GM12878 (cell line): ENCODE measurements around the gene COL24A1. TPM values are rescaled to one million over a fixed set of nuclear protein-coding genes. Genes with fewer than 3 reads are reported as not detected.

Experiments used
- ATAC-seq: fragments of 200-7000 bp; cut with Tn5 transposase; 3 replicates; pipeline ENCODE4 v1.9.1; 2020; ENCODE audit warnings: mild to moderate bottlenecking, moderate library complexity
- BruUV-seq: library from RNA; stranded (reverse); fragments of 400-500 nt; replicated peaks from 2 replicates; lab custom pipeline; 2021; lab: Mats Ljungman, UMichigan
- CTCF ChIA-PET: fragments of 300-600 bp; sonication (Branson Sonifier 250); formaldehyde crosslinking; extraction: SDS; loops from one replicate; lab custom pipeline; 2021; ENCODE audit warnings: inconsistent platforms; lab: Yijun Ruan, JAX
- POLR2A ChIA-PET: fragments of 350-600 bp; formaldehyde crosslinking; extraction: SDS; loops from one replicate; lab custom pipeline; 2021; ENCODE audit warnings: inconsistent platforms; lab: Charles Lee
- RAD21 ChIA-PET: fragments of 300-600 bp; sonication (Branson Sonifier 250); formaldehyde crosslinking; loops from one replicate; lab custom pipeline; 2023; ENCODE audit warnings: antibody characterized with exemption; ENCODE audit not compliant: unreplicated experiment; lab: Charles Lee
- SMC1A ChIA-PET: fragments of 300-600 bp; sonication (Branson Sonifier 250); formaldehyde crosslinking; loops from one replicate; lab custom pipeline; 2023; ENCODE audit not compliant: unreplicated experiment, uncharacterized antibody; lab: Charles Lee
- DNase-seq: peaks from one replicate; pipeline ENCODE4 v3.0.0-alpha.2; 2011; ENCODE audit warnings: low read depth, low spot score
- FAIRE-seq: peaks from 3 replicates; lab custom pipeline; 2011; peaks lifted over from hg19 to GRCh38; lab: Jason Lieb, UNC
- H2AFZ ChIP-seq: 2 replicates; pipeline ENCODE4 v1.6.0; 2011; ENCODE audit warnings: low read depth, low read length, control low read depth; ENCODE audit not compliant: control insufficient read depth
- H3K27ac ChIP-seq: 2 replicates; pipeline ENCODE4 v1.5.1; 2011; ENCODE audit warnings: control low read depth; ENCODE audit not compliant: control insufficient read depth, insufficient read depth
- H3K27me3 ChIP-seq, 2 experiments: replicated peaks in 1 of 2; 2 replicates each; pipeline versions ENCODE4 v1.6.0 to v1.6.1; 2011; ENCODE audit warnings: low read length in 1 of 2; ENCODE audit not compliant: control insufficient read depth in 2 of 2, insufficient read depth in 2 of 2
- H3K36me3 ChIP-seq, 2 experiments: 2 replicates each; pipeline ENCODE4 v1.5.1; 2011; ENCODE audit warnings: low read length in 1 of 2; ENCODE audit not compliant: control insufficient read depth in 2 of 2, insufficient read depth in 2 of 2
- H3K4me1 ChIP-seq: 2 replicates; pipeline ENCODE4 v1.6.1; 2011; ENCODE audit warnings: mild to moderate bottlenecking, low read length, moderate library complexity, mixed read lengths; ENCODE audit not compliant: control insufficient read depth, insufficient read depth
- H3K4me2 ChIP-seq: 2 replicates; pipeline ENCODE4 v1.6.0; 2011; ENCODE audit warnings: control low read depth; ENCODE audit not compliant: control insufficient read depth, insufficient read depth
- H3K4me3 ChIP-seq: fragments of 200-600 bp; sonication (generic); 2 replicates; pipeline ENCODE4 v1.5.1; 2016
- H3K79me2 ChIP-seq: 2 replicates; pipeline ENCODE4 v1.6.0; 2011; ENCODE audit warnings: low read length; ENCODE audit not compliant: control insufficient read depth, insufficient read depth
- H3K9ac ChIP-seq: 2 replicates; pipeline ENCODE4 v1.8.0; 2011; ENCODE audit warnings: low read length, control low read depth, mixed read lengths; ENCODE audit not compliant: control insufficient read depth, insufficient read depth
- H3K9me3 ChIP-seq: replicated peaks from 3 replicates; pipeline ENCODE4 v1.5.1; 2011; ENCODE audit warnings: mild to moderate bottlenecking, low read length; ENCODE audit not compliant: control insufficient read depth, insufficient read depth
- H4K20me1 ChIP-seq: 2 replicates; pipeline ENCODE4 v1.6.0; 2011; ENCODE audit not compliant: control insufficient read depth, insufficient read depth
- BCLAF1 ChIP-seq: fragments of 450-650 bp; IDR thresholded peaks from 2 replicates; pipeline ENCODE4 v1.6.1; 2017; ENCODE audit warnings: antibody characterized with exemption, mild to moderate bottlenecking, moderate library complexity
- CBFB ChIP-seq: IDR thresholded peaks from 2 replicates; pipeline ENCODE4 v1.6.1; 2016; ENCODE audit warnings: antibody characterized with exemption, low read depth
- CHD4 ChIP-seq: fragments of 200-600 bp; sonication (generic); IDR thresholded peaks from 2 replicates; pipeline ENCODE4 v1.6.1; 2016; ENCODE audit warnings: mild to moderate bottlenecking
- CREM ChIP-seq: IDR thresholded peaks from 2 replicates; pipeline ENCODE4 v1.6.1; 2014; ENCODE audit warnings: antibody characterized with exemption, low read depth
- E2F4 ChIP-seq: IDR thresholded peaks from 2 replicates; pipeline ENCODE4 v1.6.1; 2012; ENCODE audit warnings: low read depth, low read length, improper control_type of control experiment
- LARP7 ChIP-seq: fragments of 450-650 bp; IDR thresholded peaks from 2 replicates; pipeline ENCODE4 v1.6.1; 2017; ENCODE audit warnings: mild to moderate bottlenecking
- NFYA ChIP-seq: IDR thresholded peaks from 2 replicates; pipeline ENCODE4 v1.6.1; 2011; ENCODE audit warnings: low read depth, mild to moderate bottlenecking, low read length, improper control_type of control experiment, borderline replicate concordance
- RAD21 ChIP-seq: IDR thresholded peaks from 2 replicates; pipeline ENCODE4 v1.6.1; 2011; ENCODE audit warnings: mild to moderate bottlenecking, low read depth, low read length, moderate library complexity; ENCODE audit not compliant: insufficient read depth
- TCF3 ChIP-seq: IDR thresholded peaks from 2 replicates; pipeline ENCODE4 v1.6.1; 2012; ENCODE audit warnings: low read depth, mild to moderate bottlenecking, low read length, borderline replicate concordance; ENCODE audit not compliant: insufficient read depth
- ZBTB11 ChIP-seq: fragments of 450-650 bp; formaldehyde crosslinking; IDR thresholded peaks from 2 replicates; pipeline ENCODE4 v1.5.0; 2022; ENCODE audit warnings: mild to moderate bottlenecking, missing genetic modification characterization
- WGBS: methylation state at CpG from one replicate; pipeline ENCODE4 v1.1.6; 2016; ENCODE audit warnings: low lambda C conversion rate; ENCODE audit not compliant: insufficient replicate concordance, insufficient coverage; ENCODE audit errors: missing lambda C conversion rate; 5-methylcytosine and 5-hydroxymethylcytosine counted together
- in situ Hi-C: fragments of 300-500 bp; cut with MboI; formaldehyde crosslinking; loops from 9 replicates; pipeline ENCODE4 v1.14.3; 2018; ENCODE audit warnings: mixed read lengths
- intact Hi-C: fragments of 100-400 bp; cut with micrococcal nuclease; formaldehyde crosslinking; loops from one replicate; pipeline ENCODE4 v1.14.2; 2022; ENCODE audit not compliant: unreplicated experiment
- polyA plus RNA-seq, 11 experiments: library from polyadenylated mRNA; depleted of rRNA in 4 of 11; unstranded in 6 of 11; stranded (reverse) in 5 of 11; fragments of >200 nt; fragmentation: Nextera tagmentation in 4 of 11; fragmentation: Illumina TruSeq in 1 of 11; extraction: Ambion mirVana in 4 of 11; extraction: Trizol in 1 of 11; gene quantifications; 1 replicate in 1 of 11; 2 replicates in 10 of 11; pipeline versions ENCODE4 v1.2.1 to v1.2.3, GENCODE V29; 2011 to 2016; ENCODE audit warnings: inconsistent platforms in 2 of 11, missing spikeins in 2 of 11, low read depth in 1 of 11
- total RNA-seq, 4 experiments: library from RNA; depleted of rRNA in 3 of 4; stranded (reverse); fragments of >200 nt in 3 of 4; fragmentation: Illumina TruSeq in 1 of 4; extraction: Trizol in 1 of 4; gene quantifications; 2 replicates each; pipeline versions ENCODE4 v1.2.1 to v1.2.3, GENCODE V29; 2013 to 2021

COL24A1 gene
- total and polyA plus RNA-seq, 10 of the 15 experiments (the other 5 are each of a cell fraction or from before 2014, with no cell fraction given) = 0.19 to 4.1 (median 2.0) TPM

- no peak for FAIRE-seq
- intact Hi-C loops = no loop called here
- in situ Hi-C loops = no loop called here
- H3K4me3 ChIP-seq = no peak overlapping the region
- DNase-seq = no peak
- ChIA-PET RAD21 (no interaction called here), CTCF (no interaction called here), POLR2A (no interaction called here), SMC1A (no interaction called here)
- no peak for ATAC-seq
- H3K4me1 ChIP-seq = no peaks in the 10 kb centered on the region
- H3K36me3 ChIP-seq = no peaks in the 10 kb centered on the region
- no peak overlapping the region for H3K9ac ChIP-seq
- 44% methylated on average over 2 of the region's 2 CpGs for WGBS
- no peaks in the 10 kb centered on the region for H4K20me1 ChIP-seq
- no peaks in the 10 kb centered on the region for H3K79me2 ChIP-seq
- TF ChIP-seq BCLAF1 (no peak), CHD4 (no peak), CREM (no peak), CBFB (no peak)
- H3K27me3 ChIP-seq = no peaks in the 10 kb centered on the region
- H2AFZ ChIP-seq = no peak overlapping the region
- H3K27ac ChIP-seq = no peak overlapping the region
- BruUV-seq = no TSS peak
- H3K9me3 ChIP-seq = no peaks in the 10 kb centered on the region
- no peak overlapping the region for H3K4me2 ChIP-seq
These were observed 8.8 kb downstream of the COL24A1 start for GRCh38 chr1:86147755-86148154.

- H3K9ac ChIP-seq = no peak overlapping the region
- H2AFZ ChIP-seq = no peak overlapping the region
- no TSS peak for BruUV-seq
- SMC1A ChIA-PET = no interaction called here
- no peak for FAIRE-seq
- ATAC-seq = no peak
- in situ Hi-C loops (no loop called here), intact Hi-C loops (no loop called here)
- 16% methylated on average over 2 of the region's 2 CpGs for WGBS
- POLR2A ChIA-PET = interaction anchor here (0.6 kb wide), 1 partner anchor 747 kb away, joined by 4 read pairs; no protein-coding TSS in a partner anchor
- no peaks in the 10 kb centered on the region for H3K9me3 ChIP-seq
- H3K27ac ChIP-seq = no peak overlapping the region
- no peak for DNase-seq
- no peaks in the 10 kb centered on the region for H3K36me3 ChIP-seq
- H3K79me2 ChIP-seq = no peaks in the 10 kb centered on the region
- no peaks in the 10 kb centered on the region for H4K20me1 ChIP-seq
- no peaks in the 10 kb centered on the region for H3K27me3 ChIP-seq
- H3K4me3 ChIP-seq = no peak overlapping the region
- no peak overlapping the region for H3K4me2 ChIP-seq
- RAD21 ChIA-PET = interaction anchor here (0.6 kb wide), 1 partner anchor 176 kb away, joined by 4 read pairs; no protein-coding TSS in a partner anchor
- H3K4me1 ChIP-seq = no peaks in the 10 kb centered on the region
- CTCF ChIA-PET = no interaction called here
- no peak for TF ChIP-seq NFYA
- no peak for TF ChIP-seq ZBTB11 (CRISPR knock-in tag)
- no peak for TF ChIP-seq LARP7
- TF ChIP-seq TCF3 = no peak
- no peak for TF ChIP-seq CHD4
- no peak for TF ChIP-seq RAD21
- no peak for TF ChIP-seq E2F4
These were observed 10.0 kb downstream of the COL24A1 start for GRCh38 chr1:86146566-86146965.
